ENCODE data around the gene PSMG2. TPM values are rescaled to one million over a fixed set of nuclear protein-coding genes. Genes with fewer than 3 reads are reported as not detected.
A peak's percentile ranks its signal among the peaks of the same experiment; 100 is the strongest.
"Not testable (repeated sequence)": the region's sequence is repeated elsewhere in the genome, so short reads cannot be mapped to it uniquely, and the experiment has no call there.

Gene PSMG2
- total RNA-seq, 1 donor from 2014 or later: 41.9 TPM

GRCh38 chr18:12750715-12751502 lies 48.1 kb downstream of the PSMG2 start:
- TF ChIP-seq CTCF (IDR thresholded peaks at IDR 0.05; ENCODE audit: insufficient read depth, low read length, severe bottlenecking): no peak
- H3K27me3 ChIP-seq (ENCODE audit: control insufficient read depth, insufficient read depth, low read length): no peaks in the 10 kb centered on the region
- DNase-seq (ENCODE audit: low read depth): no peak
- no peak for FAIRE-seq
- H3K36me3 ChIP-seq (ENCODE audit: control insufficient read depth, insufficient read depth, low read length): no peaks in the 10 kb centered on the region
- H3K4me3 ChIP-seq (ENCODE audit: low read depth, low read length): no peak overlapping the region

GRCh38 chr18:12751503-12751884 lies 48.7 kb downstream of the PSMG2 start:
- FAIRE-seq (no peak), DNase-seq (ENCODE audit: low read depth) (no peak)
- Histone ChIP-seq H3K4me3 (ENCODE audit: low read depth, low read length) (no peak overlapping the region), H3K27me3 (ENCODE audit: control insufficient read depth, insufficient read depth, low read length) (no peaks in the 10 kb centered on the region), H3K36me3 (ENCODE audit: control insufficient read depth, insufficient read depth, low read length) (no peaks in the 10 kb centered on the region)
- no peak for TF ChIP-seq CTCF (IDR thresholded peaks at IDR 0.05; ENCODE audit: insufficient read depth, low read length, severe bottlenecking)

GRCh38 chr18:12751891-12752290 lies 49.0 kb downstream of the PSMG2 start:
- no peak for DNase-seq (ENCODE audit: low read depth)
- H3K27me3 ChIP-seq (ENCODE audit: control insufficient read depth, insufficient read depth, low read length): no peaks in the 10 kb centered on the region
- FAIRE-seq: no peak
- H3K36me3 ChIP-seq (ENCODE audit: control insufficient read depth, insufficient read depth, low read length): no peaks in the 10 kb centered on the region
- TF ChIP-seq CTCF (IDR thresholded peaks at IDR 0.05; ENCODE audit: insufficient read depth, low read length, severe bottlenecking): no peak
- H3K4me3 ChIP-seq (ENCODE audit: low read depth, low read length): no peak overlapping the region

- FAIRE-seq: no peak
- no peak for TF ChIP-seq CTCF (IDR thresholded peaks at IDR 0.05; ENCODE audit: insufficient read depth, low read length, severe bottlenecking)
- Histone ChIP-seq H3K4me3 (ENCODE audit: low read depth, low read length) (no peak overlapping the region), H3K27me3 (ENCODE audit: control insufficient read depth, insufficient read depth, low read length) (no peaks in the 10 kb centered on the region), H3K36me3 (ENCODE audit: control insufficient read depth, insufficient read depth, low read length) (no peaks in the 10 kb centered on the region)
- peak; percentile 60 for DNase-seq (ENCODE audit: low read depth)
Observed at GRCh38 chr18:12754511-12754910, 51.7 kb downstream of the PSMG2 start.

- not testable (repeated sequence) for FAIRE-seq; H3K4me3 ChIP-seq (ENCODE audit: low read depth, low read length); DNase-seq (ENCODE audit: low read depth)
Observed at GRCh38 chr18:12755606-12756005, 52.8 kb downstream of the PSMG2 start.

GRCh38 chr18:12756619-12757239 lies 53.9 kb downstream of the PSMG2 start:
- not testable (repeated sequence) for FAIRE-seq; H3K4me3 ChIP-seq (ENCODE audit: low read depth, low read length); H3K36me3 ChIP-seq (ENCODE audit: control insufficient read depth, insufficient read depth, low read length); H3K27me3 ChIP-seq (ENCODE audit: control insufficient read depth, insufficient read depth, low read length); DNase-seq (ENCODE audit: low read depth)

More at GRCh38 chr18:12755606-12756005, 52.8 kb downstream of the PSMG2 start:
- not testable (repeated sequence) for H3K27me3 ChIP-seq (ENCODE audit: control insufficient read depth, insufficient read depth, low read length); H3K36me3 ChIP-seq (ENCODE audit: control insufficient read depth, insufficient read depth, low read length)

- not testable (repeated sequence) for H3K27me3 ChIP-seq (ENCODE audit: control insufficient read depth, insufficient read depth, low read length); DNase-seq (ENCODE audit: low read depth); H3K36me3 ChIP-seq (ENCODE audit: control insufficient read depth, insufficient read depth, low read length); H3K4me3 ChIP-seq (ENCODE audit: low read depth, low read length); FAIRE-seq
Observed at GRCh38 chr18:12758566-12758965, 55.7 kb downstream of the PSMG2 start.

Data from bronchial epithelial cell (primary cell).